Measurements from ENCODE around the gene DDX10.

DNA sequence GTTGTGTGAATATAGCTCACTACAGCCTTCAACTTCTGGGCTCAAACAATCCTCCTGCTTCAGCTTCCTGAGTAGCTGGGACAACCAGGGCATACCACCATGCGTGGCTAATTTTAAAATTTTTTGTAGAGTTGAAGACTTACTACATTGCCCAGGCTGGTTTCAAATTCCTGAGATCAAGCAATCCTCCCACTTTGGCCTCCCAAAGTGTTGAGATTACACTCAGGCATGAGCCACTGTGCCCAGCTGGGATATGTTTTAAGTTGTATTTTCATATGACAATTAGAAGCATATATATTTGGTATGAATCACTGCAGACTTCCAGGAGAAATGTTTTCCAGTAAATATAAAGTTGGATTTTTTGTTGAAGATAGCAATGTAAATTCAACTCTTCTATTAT, 15.4 kb downstream of the DDX10 start:
- TF ChIP-seq CTCF (IDR thresholded peaks at IDR 0.05; ENCODE audit: borderline replicate concordance, extremely low read depth, low read length, poor library complexity, severe bottlenecking): no peak
- TF ChIP-seq EZH2 (IDR thresholded peaks at IDR 0.05; ENCODE audit: borderline replicate concordance, low read depth, low read length, severe bottlenecking): no peak
